Measurements from ENCODE around the gene ENOX1.

ENOX1 gene

GRCh38 chr13:43229506-43229905 lies 557.3 kb downstream of the ENOX1 start:
- no peak overlapping the region for H3K4me3 ChIP-seq (replicated peaks; ENCODE audit: low read depth, low read length)
- peak; percentile 68 for DNase-seq (ENCODE audit: low read depth)
- no peak for TF ChIP-seq CTCF (IDR thresholded peaks at IDR 0.05; ENCODE audit: low read length, missing control alignments)

- H3K4me3 ChIP-seq (replicated peaks; ENCODE audit: low read depth, low read length): no peak overlapping the region
- TF ChIP-seq CTCF (IDR thresholded peaks at IDR 0.05; ENCODE audit: low read length, missing control alignments): no peak
- peak; percentile 41 for DNase-seq (ENCODE audit: low read depth)
Measured at GRCh38 chr13:43227721-43228120, 559.1 kb downstream of the ENOX1 start.

- no peak overlapping the region for H3K4me3 ChIP-seq (replicated peaks; ENCODE audit: low read depth, low read length)
- TF ChIP-seq CTCF (IDR thresholded peaks at IDR 0.05; ENCODE audit: low read length, missing control alignments): no peak
- no peak for DNase-seq (ENCODE audit: low read depth)
Measured at GRCh38 chr13:43223216-43223615, 563.6 kb downstream of the ENOX1 start.

GRCh38 chr13:43222086-43222485 lies 564.7 kb downstream of the ENOX1 start:
- H3K4me3 ChIP-seq (replicated peaks; ENCODE audit: low read depth, low read length): no peak overlapping the region
- DNase-seq (ENCODE audit: low read depth): no peak
- TF ChIP-seq CTCF (IDR thresholded peaks at IDR 0.05; ENCODE audit: low read length, missing control alignments): no peak

DNA sequence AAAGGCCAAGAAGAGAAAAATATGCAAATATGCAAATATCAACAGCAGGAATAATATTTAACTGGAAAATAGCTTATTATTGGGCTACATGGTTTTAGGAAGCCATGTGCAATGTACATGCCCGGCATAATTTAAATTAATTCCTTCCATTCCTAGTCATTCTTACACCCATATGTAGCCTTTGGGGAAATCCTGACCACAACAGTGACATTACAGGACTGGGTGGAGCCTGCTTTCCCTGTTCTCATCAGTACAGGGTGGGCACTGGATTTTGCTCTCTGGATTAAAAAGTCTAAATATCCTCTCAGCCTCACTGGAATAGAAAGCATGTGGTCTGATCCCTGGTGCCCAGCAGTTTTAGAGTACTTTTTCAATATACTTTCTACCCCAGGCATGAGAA lies 565.2 kb downstream of the ENOX1 start:
- no peak for DNase-seq (ENCODE audit: low read depth)
- TF ChIP-seq CTCF (IDR thresholded peaks at IDR 0.05; ENCODE audit: low read length, missing control alignments): no peak
- no peak overlapping the region for H3K4me3 ChIP-seq (replicated peaks; ENCODE audit: low read depth, low read length)

- no peak for TF ChIP-seq CTCF (IDR thresholded peaks at IDR 0.05; ENCODE audit: low read length, missing control alignments)
Measured at GRCh38 chr13:43220873-43221595, 565.7 kb downstream of the ENOX1 start.

DNA sequence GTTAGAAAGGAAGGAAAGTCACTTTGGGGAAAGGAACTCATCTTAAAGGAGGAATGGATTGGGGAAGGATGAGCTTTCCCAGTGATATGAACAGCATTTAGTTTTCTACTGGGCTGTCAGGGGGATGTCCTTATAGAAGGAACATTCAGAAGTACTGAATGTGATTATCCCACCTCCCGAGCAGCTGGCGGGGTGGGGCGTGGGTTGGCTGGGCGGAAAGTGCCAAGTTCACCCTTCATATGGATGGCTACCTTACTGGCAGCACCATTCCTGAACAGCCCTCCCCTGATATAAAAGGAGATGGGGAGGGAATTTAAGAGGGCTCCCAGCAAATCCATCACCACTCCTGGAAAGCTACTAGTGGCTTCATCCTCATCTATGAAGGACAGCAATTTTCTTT lies 572.6 kb downstream of the ENOX1 start:
- DNase-seq (ENCODE audit: low read depth): no peak
- no peak overlapping the region for H3K4me3 ChIP-seq (replicated peaks; ENCODE audit: low read depth, low read length)
- no peak for TF ChIP-seq CTCF (IDR thresholded peaks at IDR 0.05; ENCODE audit: low read length, missing control alignments)

More at GRCh38 chr13:43220873-43221595, 565.7 kb downstream of the ENOX1 start:
- H3K4me3 ChIP-seq (replicated peaks; ENCODE audit: low read depth, low read length): no peak overlapping the region
- no peak for DNase-seq (ENCODE audit: low read depth)
